Gastrocnemius medialis (tissue), 4 donors: ENCODE measurements around the gene B4GALT6.

Source experiments
- CTCF ChIP-seq, 5 experiments: fragments of 450-650 bp in 3 of 5; fragments of 200-600 bp in 2 of 5; sonication (generic) in 2 of 5; IDR thresholded peaks in 4 of 5; conservative IDR thresholded peaks in 1 of 5; 1 replicate in 4 of 5; 2 replicates in 1 of 5; pipeline ENCODE4 v1.5.1; 2016 to 2019; ENCODE audit warnings: antibody characterized with exemption in 5 of 5, mild to moderate bottlenecking in 3 of 5, moderate library complexity in 3 of 5
- POLR2A ChIP-seq, 2 donors: fragments of 450-650 bp; IDR thresholded peaks; one replicate each; pipeline ENCODE4 v1.6.1; 2017; ENCODE audit warnings: antibody characterized with exemption in 2 of 2, mild to moderate bottlenecking in 2 of 2, moderate library complexity in 2 of 2

DNA sequence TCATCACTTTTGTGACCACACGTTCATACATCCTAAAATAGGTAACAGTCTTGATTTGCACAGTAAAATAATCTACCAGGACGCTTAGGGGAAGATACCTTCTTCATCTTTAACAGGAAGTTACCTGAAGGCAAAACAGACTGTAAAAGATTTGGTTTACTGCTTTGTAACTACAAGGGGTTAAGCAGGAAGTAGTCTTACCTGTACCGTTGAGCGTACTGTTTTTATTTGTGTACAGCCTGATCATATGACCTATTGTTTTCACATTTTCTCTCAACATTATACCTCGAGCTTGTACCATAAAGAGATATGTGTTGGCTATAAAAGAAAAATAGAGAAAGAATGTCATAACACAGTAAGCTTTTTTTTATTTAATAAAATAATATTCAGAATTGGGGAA lies 18.3 kb downstream of the B4GALT6 start:
- TF ChIP-seq CTCF (IDR thresholded peaks at IDR 0.05 in 4 of 5, conservative IDR thresholded peaks at IDR 0.05 in 1 of 5) = no peak
- no peak for TF ChIP-seq POLR2A (IDR thresholded peaks at IDR 0.05)
